HCEC 1CT (cell line): ENCODE results near the gene NAP1L5.

Experiments
- DNase-seq: peaks from one replicate; pipeline ENCODE4 v3.0.0-alpha.2; 2017

The NAP1L5 gene, protein sequence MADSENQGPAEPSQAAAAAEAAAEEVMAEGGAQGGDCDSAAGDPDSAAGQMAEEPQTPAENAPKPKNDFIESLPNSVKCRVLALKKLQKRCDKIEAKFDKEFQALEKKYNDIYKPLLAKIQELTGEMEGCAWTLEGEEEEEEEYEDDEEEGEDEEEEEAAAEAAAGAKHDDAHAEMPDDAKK

DNA sequence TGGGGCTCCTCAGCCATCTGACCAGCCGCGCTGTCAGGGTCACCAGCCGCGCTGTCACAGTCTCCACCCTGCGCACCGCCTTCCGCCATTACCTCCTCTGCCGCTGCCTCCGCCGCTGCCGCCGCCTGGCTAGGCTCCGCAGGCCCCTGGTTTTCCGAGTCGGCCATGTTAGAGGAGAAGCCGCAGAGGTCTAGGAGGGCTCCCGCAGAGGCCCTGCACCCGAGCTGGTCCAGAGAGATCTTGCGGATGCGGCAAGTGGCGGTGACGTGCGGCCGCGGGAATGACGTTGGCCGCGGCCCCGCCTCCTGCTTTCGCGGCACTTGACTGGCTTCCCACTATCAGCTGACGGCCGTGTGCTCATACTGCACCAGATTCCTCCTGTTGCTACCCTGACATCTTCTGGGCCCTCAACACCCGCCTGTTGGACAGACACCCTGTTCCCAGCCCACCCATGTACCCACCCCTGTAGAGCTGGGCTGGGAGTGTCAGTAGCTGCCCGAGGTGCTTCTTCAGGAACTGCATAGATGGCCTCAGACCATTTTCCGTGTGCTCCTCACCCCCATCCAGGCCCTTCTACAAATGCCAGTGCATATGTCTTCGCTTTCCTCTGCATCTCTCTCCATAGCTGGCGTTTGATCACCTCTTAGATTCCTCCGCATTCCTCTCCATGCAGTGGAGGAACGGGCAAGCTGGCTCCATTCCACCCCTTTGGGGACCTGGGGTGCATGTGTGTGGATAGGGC is at the start of gene NAP1L5:
NAP1L5 (minus strand) TSS at position 242 of the 742 bp plus-strand sequence; CDS start at position 167, 75 bp downstream.
- DNase-seq, result peak; percentile 63

DNA sequence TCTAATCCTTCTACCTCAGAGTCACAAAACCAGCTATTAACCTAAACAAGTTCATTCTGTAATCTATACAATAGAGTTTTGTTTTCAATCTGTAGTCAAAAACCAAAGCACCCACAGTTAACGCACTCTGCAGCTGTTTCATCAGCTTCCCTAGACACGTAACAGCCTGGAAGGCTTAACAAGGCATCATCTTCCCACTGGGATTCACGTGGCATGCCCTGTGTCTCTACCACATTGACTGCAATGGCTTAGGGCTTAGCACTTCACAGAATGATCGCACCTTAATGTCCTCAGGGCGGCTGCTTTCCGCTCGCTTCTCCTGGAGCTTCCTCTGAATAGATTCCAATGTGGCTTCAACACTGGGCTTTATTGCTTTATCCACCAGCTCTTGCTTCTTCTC is 49.7 kb upstream of the NAP1L5 start:
- DNase-seq, result no peak

DNA sequence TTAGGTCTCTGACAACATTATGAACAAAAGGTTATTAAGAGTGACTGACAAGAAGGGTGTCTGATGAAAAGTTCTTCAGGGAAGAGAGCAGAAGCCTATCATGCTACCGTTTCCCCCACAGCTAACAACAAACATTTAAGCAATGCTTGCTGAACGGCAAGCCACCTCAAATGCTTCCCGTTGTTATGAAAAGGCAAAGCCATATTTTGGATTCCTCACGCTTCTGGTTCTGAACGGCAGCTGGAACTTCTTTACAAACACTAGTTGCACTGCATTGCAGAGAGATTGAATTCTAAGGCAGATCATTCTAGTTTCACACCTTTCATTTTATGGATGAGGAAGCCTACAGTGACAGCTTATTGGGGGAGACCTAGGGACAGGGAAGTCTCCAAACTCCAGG is 48.6 kb upstream of the NAP1L5 start:
- DNase-seq, result no peak

DNA sequence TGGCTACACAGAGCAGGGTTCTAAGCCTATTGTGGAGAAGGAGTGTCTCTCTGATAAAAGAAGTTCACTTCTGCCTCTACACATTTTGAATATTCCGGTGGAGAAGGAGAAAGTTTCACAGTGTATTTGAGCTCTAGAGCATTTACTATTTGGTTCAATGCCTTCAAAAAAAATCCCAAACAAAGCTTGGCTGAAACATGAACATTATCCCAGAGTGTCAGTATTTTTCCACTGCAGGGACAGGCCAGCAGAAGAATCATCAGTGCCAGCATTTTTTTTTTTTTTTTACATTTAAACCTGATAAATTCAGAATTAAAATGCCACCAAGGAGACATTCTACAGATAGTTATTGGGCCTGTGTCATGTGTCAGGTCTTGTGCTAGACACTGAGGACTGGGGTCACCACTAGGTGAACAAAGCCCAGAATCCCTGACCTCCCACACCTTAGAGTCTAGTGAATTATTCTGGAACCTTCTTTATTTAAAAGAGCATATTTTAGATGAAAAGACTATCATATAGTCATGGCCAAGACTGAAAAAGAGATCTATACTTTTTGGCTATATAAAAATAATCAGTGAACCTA is 48.0 kb upstream of the NAP1L5 start:
- DNase-seq, result no peak

DNA sequence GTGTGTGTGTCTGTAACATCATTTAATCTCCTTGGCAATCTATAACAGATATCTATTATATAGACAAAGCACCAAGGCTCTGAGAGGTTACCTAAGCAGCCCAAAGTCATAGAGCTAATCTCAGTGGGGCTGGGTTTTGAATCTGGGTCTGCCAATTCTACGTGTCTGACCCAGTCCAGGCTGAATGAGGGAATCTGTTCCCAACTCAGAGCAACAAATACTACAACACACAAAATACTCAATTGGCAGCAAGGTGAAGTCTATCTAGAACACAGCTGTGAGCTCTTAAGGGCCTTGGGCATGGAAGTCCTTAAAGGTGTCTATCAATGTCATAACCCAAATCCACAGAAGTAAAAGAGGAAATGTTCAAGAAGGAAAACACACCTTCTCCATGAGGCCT is 47.5 kb upstream of the NAP1L5 start:
- no peak for DNase-seq

DNA sequence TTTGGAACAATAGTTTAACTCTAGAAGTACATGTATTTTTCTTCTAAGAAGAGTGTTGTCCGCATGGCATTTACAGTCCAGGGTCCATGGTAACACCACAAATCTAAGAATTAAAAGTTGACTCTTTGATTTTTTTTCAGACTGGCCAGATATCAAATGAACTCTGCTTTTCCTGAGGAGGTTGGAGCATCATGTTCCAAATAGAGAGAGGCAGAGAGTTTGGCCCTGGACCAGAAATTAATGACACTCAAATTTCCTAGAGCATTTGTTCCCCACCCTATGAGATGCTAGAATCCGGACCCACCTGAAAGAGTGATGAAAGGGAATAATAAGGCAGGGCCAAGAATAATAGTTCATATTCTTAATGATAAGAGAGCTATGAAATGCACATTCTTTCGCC is 47.0 kb upstream of the NAP1L5 start:
- DNase-seq, result no peak

DNA sequence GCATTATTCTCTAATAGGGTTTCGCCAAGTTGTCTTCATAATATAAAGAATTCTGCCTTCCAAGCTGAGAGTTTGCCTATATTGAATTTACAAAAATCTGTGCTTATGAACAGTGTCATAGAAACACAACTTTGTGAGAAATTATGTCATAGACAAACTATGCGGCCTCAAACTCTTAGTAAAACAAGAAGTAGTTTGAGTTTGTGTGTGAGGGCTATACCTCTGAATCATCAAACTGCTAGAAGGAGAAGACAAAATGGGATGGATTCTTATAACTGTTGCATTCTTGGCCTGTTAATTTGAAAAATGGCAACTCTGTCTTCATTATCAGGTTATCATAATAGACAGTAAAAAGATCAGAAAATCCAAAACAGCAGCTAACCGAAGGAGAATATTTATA is 46.1 kb upstream of the NAP1L5 start:
- DNase-seq, result peak; percentile 46

DNA sequence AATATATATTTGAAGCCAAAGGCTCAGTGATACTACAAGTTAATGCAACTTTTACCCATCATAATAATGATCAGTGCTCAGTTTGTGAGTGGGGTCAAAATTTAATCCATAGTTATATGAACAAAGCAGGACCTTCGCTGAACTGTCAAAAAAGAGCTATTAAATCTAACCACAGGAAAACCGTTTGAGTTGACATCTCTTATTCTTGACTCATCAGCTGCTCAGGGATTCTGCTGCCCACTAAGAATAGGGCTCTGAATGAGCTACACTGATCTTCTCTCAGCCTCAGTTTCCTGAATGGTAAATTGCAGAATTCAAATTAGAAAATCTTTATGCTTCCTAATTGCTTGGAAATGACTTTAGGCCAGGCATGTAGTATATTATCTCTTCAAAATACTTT is 44.9 kb upstream of the NAP1L5 start:
- DNase-seq, result no peak

DNA sequence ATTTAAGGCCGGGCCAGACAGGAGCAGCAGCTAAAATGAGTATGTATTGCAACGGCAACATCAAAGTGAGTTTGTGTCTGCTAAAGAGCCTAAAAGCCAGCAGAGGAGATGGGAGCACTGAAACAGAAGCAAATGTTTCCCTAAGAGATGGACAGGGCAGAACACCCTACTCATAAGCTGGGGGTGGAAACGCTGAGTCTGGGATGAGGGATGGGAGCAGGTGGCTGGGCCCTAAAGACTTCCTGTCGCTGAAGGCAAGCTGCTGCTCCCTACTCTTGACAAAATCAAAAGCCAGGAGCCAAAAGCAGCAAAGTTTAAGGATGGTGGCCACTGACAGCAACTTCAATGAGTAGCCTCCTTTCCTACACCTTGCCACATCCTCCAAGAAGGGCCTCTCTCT is 40.6 kb upstream of the NAP1L5 start:
- DNase-seq, result no peak

DNA sequence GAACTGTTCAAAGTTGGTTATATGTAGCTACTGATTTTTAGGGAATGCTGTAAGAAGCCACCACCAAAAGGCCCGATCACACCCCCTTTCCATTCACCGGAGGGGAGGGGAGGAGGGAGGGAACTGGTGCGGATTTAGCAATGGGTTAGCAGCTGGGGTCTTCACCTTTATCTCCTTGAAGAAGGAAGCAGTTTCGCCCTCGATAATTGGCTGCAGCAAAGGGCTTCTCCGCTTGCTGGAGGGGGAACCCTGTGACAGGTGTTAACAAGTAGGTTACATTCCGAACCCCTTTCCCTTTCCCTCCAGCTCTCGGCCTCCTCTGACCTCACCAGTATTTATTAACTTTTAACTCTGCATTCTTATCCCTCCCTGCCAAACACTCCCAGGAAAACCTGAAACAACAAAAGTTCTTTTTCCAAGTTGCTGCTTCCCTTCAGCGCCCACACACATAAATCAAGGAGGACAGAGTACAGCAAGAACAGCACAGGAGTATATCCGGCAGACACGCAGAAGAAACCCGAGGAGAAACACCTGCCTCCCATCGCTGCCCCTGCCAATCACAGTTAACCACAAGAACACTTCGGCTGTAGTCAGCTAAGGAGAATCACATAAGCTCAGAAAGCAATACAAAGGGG is 39.8 kb upstream of the NAP1L5 start:
- DNase-seq, result no peak

DNA sequence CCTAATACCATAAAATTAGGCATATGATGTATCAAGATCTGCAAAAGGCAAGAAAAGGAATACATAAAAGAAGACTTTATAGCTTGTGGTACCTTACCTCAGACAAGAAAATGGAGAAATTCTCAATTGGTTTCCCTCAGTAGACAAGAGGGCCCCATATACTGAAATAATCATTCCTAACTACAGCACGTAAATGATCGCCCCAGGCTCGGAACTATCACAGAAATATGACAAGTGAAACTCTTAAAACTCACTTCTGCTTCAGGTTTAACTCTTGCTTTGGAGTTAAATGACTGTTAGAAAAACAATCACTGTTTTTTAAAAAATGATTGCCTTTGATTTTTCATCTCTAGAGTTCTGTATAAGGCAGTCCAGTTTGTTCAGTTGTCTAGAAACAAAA is 38.6 kb upstream of the NAP1L5 start:
- DNase-seq, result no peak

DNA sequence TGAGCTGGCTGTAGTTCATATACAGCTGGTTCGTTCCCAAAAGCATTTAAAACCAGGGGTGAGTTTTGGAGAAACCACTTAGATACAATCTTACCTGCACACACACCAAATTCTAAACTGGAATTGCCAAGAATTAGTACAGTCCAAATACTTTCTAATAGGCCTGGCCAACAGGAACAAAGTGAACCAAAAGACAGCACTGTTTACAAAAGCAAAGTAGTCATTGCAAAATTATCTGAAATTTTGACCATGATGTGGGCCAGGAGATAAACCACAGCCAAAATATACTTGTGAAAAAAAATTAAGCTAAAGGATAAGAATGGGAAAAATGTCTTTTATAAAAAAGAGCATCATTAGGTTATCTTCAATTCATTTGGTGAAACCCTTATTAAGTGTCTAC is 37.9 kb upstream of the NAP1L5 start:
- no peak for DNase-seq

DNA sequence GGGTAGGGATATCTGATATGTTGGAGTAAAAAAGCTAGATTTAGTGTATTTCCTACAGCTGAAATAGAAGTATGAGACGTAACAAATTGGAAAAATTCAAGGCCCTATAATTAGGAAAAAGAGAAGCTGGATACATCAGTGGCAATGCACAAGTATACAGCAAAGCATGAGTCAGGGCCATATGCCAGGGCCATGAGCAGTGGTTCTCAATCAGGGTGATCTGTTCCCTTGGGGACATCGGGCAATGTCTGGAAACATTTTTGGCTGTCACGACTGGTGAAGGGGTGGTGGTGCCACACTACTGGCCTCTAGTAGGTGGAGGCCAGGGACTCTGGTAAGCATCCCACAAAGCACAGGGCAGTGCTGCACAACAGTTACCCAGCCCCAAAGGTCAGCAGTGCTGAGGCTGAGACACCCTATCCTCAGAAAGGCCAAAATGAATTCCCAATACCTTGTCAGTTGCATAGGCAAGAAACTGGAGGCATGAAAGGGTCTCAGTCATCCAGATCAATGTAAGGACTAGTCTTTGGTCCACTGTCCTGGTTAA is 36.8 kb upstream of the NAP1L5 start:
- no peak for DNase-seq

DNA sequence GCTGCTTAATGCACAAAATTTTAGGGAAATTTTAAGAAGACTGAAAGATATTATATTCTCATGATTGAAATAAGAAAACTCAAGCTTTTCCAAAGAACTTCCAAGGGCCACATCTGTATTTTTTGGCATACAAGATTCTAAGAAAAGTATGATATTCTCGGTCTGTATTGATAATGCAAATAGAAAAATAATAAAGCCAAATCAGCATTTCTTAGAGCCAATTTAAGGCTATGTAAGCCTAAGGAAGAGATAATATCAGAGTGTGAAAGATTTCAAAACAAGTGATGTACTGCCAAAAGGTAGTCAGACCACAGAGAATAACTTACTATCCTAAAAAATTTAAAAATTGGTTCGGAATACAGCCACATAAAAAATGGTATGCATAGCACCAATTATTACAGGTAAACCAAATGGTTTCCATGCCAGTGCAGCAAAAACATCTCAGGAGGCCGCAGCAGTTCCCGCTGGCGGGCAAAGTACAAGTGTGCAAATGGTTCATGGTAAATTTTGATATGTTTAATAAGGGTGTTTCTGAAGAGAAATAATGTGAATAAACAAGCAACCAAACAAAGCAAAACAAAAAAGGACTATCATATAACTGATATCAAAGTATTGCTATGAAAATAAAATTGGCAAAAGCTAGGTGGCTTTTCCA is 35.2 kb upstream of the NAP1L5 start:
- DNase-seq, result no peak

DNA sequence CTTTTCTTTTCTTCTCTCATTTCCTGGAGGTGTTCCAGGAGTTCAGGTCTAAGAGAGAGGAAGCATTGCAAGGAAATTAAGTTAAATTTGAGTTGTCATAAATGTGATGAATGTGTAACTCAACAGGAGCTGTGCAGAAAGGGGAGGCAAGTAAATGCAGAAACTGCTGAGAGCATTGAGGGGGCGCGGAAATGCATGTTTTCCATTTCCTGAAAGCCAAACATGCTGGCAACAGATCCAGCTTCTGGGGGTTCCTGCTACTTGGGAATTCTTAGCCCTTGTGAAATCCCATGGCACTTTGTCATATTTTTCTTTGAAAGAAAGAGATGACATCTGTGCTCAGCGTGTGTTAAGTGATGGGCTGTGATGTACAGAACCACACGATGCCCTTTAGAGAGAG is 33.8 kb upstream of the NAP1L5 start:
- DNase-seq, result no peak

DNA sequence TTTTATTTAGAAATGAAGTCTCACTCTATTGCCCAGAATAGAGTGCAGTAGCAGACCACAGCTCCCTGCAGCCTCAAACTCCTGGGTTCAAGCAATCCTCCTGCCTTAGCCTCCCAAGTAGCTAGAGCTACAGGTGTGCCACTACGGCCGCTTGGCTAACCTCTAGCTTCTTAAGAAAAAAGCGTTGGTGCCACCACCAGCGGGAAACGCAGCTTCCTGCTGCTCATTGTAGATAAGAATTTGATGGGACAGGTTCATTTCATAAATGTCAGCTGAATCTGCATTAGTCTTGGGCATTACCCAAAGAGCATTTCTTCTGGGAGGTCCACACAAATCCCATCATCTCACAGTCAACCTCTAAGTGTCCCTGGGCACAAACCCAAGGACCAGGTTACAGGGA is 33.2 kb upstream of the NAP1L5 start:
- DNase-seq, result no peak

DNA sequence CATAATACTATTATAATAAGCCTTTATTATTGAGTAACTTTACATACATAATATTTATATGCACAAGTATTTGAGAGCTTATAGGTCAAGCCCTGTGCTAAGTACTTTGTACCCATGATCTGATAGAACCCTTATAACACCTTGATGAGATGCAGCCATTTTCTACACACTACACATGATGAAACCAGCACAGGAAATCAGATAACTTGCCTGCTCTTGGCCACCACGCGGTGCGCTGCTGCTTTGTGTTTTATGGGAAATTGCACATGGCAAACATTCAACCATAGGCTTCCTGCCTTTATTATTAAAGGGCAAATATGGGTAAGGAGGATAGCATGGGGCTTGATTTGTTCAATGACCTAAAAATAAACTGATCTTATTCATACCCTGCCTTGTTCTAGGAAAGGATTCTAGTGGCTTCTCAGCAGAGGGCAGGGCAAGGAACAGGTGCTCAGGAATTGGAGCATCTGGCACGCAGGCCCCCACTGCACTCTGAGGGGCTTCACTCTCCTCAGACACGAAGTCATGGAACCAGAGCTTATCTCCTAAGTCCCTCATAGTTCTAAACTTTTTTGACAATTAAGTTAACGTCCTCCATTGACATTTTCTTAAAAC is 31.6 kb upstream of the NAP1L5 start:
- DNase-seq, result no peak

DNA sequence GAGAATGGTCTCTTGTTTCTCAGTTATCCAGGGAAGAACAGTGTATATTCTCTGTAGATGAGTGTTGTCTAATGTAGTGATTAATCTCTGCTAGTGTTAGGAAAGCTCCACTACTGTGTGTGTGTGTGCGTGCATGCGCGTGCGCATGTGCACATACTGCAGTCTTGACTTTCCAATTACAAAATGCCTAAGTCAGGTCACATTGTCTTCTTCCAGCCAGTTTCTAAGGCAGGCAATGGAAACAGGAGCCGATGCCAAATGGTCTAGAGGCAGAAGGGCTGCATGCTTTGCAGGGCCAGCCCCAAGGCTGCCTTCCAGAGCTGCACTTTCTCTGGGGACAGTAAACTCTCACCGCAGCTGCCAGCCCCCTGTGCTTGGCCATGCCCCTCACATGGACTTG is 30.5 kb upstream of the NAP1L5 start:
- no peak for DNase-seq

DNA sequence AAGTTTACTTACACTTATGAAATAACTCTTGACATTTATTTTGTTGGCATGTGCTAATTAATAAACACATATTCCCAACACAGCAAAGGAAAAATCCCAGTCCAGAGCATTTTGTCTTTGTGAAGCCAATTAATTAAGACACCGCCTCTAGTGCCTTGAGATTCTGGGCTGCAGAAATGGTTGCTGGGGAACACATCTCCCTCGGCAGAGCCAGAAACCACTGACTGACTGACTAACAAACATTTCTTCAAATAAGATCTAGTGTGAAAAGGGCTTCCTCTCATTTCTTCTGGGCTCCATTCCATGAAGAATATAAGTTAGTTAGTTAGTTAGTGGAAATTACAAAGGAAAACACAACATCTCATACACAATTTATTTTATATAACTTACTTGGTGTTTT is 28.4 kb upstream of the NAP1L5 start:
- no peak for DNase-seq

DNA sequence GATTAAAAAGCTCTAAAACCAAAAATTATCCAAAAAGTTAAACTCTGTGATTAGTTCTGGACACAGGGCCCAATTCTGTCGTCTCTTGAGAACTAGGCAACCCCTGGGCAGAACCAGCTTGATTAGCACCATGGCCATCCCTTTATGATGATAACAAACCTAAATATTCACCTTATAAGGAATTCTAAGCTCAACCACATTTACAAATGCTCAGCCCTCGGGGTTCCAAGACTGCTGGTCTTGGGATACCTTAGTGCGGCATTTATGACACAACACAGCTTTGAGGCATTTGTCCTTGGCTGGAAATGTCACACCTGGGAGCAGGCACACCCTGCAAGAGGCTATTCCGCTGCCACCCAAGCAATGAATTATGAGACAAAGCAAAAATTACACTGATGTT is 27.5 kb upstream of the NAP1L5 start:
- no peak for DNase-seq

DNA sequence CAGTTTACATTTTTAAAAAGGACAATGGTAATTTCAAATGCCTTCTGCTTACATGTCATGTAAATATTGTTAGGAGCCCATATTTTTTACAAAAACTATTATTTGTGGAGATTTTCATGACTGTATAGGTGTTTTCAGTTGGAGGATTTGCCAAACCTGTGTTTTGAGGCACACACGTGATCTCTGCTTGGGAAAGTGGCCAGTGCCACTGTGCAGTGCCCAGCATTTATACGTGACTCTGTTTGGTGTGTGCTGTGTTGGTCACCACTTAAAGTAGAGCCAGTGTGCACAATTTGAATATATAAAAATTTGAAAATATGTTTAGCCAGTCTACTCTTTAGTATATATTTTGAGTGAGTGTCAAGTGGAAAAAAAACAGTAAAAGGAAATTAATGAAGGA is 26.8 kb upstream of the NAP1L5 start:
- no peak for DNase-seq

DNA sequence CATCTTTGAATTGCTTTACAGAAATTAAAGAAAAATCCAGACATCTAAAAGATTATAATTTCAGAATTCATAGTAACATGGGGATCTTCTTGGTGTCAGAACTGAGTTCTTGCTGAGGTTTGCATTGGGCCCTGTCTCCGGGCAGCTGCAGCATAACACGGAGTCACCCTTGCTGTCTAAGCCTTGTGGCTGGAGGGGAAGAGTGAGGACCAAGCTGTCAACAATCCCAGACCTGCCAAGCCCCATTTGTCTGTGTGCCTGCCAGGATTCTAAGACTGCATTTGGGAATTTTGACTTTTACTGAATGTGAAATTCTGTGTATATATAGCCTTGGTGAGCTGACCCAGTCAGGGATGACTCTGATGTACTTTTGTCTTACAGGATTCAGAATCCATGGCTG is 25.2 kb upstream of the NAP1L5 start:
- DNase-seq, result no peak

DNA sequence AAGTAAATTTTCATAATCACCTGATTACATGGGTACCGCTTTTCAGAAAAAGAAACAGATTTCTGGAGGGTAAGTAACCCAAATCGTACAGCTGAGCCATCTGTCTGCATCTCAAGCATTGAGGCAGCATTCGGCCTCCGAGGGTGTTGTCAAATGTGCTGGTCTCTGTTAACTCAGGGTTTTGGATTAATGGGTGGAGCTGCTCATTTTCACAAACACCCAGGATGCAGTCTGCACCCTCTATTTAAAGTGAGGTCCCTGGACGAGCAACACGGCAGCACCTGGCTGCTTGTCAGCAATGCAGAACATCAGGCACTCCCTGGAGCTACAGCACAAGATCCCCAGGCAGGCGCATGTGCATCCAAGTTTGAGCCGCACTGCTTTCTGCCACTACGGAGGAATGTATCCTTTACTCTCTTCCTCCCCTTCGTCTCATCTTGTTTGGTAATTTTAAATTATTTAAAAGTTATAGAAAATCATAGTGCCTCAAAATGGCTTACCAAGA is 24.7 kb upstream of the NAP1L5 start:
- DNase-seq, result no peak
